ENCODE data around the gene THOP1. TPM values are rescaled to one million over a fixed set of nuclear protein-coding genes. Genes with fewer than 3 reads are reported as not detected.

The THOP1 gene
- total RNA-seq: 10 to 100 TPM; 46.3 to 65.3 TPM
- 10 to 100 TPM; 37.6 to 52.5 (median 43.6) TPM for polyA plus RNA-seq (ENCODE audit: insufficient read length in 6 of 6)
- long read RNA-seq, donor 1: 0 reads
- long read RNA-seq, donor 2, full-length matches to known transcripts: 2 of 7 reads
- long read RNA-seq, donor 2, partial matches to known transcripts: 5 of 7 reads
- long read RNA-seq, donor 2, other reads (novel, unspliced or antisense): 0 of 7 reads
- long read RNA-seq, donor 3, full-length matches to known transcripts: 5 of 5 reads
- long read RNA-seq, donor 3, partial matches to known transcripts: 0 of 5 reads
- long read RNA-seq, donor 3, other reads (novel, unspliced or antisense): 0 of 5 reads
- long read RNA-seq, donor 4, full-length matches to known transcripts: 8 of 14 reads
- long read RNA-seq, donor 4, partial matches to known transcripts: 5 of 14 reads
- long read RNA-seq, donor 4, other reads (novel, unspliced or antisense): 1 of 14 reads
- long read RNA-seq, donor 5, full-length matches to known transcripts: 2 of 8 reads
- long read RNA-seq, donor 5, partial matches to known transcripts: 6 of 8 reads
- long read RNA-seq, donor 5, other reads (novel, unspliced or antisense): 0 of 8 reads
- long read RNA-seq, donor 6, full-length matches to known transcripts: 2 of 2 reads
- long read RNA-seq, donor 6, partial matches to known transcripts: 0 of 2 reads
- long read RNA-seq, donor 6, other reads (novel, unspliced or antisense): 0 of 2 reads
- long read RNA-seq, donor 7, full-length matches to known transcripts: 4 of 4 reads
- long read RNA-seq, donor 7, partial matches to known transcripts: 0 of 4 reads
- long read RNA-seq, donor 7, other reads (novel, unspliced or antisense): 0 of 4 reads
- long read RNA-seq, donor 8, partial matches to known transcripts: 0 of 1 reads
- long read RNA-seq, donor 8, other reads (novel, unspliced or antisense): 0 of 1 reads
- long read RNA-seq, donor 9: 0 reads
- long read RNA-seq, donor 10, full-length matches to known transcripts: 7 of 14 reads
- long read RNA-seq, donor 10, partial matches to known transcripts: 6 of 14 reads
- long read RNA-seq, donor 10, other reads (novel, unspliced or antisense): 1 of 14 reads
- long read RNA-seq, donor 11: 0 reads
- long read RNA-seq, donor 12, full-length matches to known transcripts: 2 of 2 reads
- long read RNA-seq, donor 12, partial matches to known transcripts: 0 of 2 reads
- long read RNA-seq, donor 12, other reads (novel, unspliced or antisense): 0 of 2 reads

DNA sequence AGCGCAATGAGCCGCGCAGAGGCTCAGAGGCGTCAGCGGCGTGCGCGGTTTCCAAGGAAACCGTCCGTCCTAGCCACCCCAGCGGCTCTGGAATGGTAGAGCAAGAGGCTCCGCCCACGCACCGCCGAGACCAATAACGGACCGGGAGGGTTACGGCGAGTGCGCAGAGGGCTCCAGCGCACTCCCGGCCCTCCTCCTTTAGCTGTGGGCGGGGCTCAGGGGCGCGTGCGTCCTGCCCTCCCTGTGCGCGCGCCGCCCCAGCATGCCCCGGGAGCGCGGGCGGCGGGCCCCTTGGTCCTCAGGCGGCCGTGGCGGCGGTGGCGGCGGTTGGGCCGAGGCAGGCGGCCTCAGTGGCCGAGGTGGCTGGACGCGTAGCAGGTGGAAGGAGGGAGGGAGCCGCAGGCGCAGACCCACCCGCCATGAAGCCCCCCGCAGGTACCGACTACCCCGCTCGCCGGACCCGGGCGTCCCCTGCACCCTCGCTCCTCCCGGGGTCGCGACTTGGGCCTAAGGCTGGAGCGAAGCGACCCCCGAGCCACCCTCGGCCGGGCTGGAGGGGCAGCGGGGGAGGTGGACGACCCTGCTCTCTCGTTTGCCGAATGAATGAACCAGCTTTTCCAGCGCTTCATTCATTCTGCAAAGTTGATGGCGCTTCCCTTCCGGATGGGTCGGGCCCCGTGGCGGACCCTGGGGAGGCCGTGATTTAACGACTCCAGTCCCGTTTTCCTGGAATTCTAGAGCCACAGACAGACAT is at the start of gene THOP1:
TSS of gene THOP1 (plus strand) at position 260 of the 754 bp plus-strand sequence. CDS start at position 420, 160 bp downstream.
- Histone ChIP-seq H3K27me3 (no peaks in the 10 kb centered on the region), H3K9me3 (no peaks in the 10 kb centered on the region), H3K4me1 (peaks cover 26 to 55% of the 10 kb centered on the region in 2 donors), H3K36me3 (peaks cover 0 to 2% of the 10 kb centered on the region in 2 donors), H3K27ac (peak within 1 kb of the TSS; percentile 39 to 74), H3K4me3 (peak within 1 kb of the TSS; percentile 97)
- ATAC-seq (peak; percentile 95), DNase-seq (peak; percentile 97 to 100 (median 99))
- intact Hi-C loops (cut with DNase I): no loop called here
- TF ChIP-seq, protein P1, sequence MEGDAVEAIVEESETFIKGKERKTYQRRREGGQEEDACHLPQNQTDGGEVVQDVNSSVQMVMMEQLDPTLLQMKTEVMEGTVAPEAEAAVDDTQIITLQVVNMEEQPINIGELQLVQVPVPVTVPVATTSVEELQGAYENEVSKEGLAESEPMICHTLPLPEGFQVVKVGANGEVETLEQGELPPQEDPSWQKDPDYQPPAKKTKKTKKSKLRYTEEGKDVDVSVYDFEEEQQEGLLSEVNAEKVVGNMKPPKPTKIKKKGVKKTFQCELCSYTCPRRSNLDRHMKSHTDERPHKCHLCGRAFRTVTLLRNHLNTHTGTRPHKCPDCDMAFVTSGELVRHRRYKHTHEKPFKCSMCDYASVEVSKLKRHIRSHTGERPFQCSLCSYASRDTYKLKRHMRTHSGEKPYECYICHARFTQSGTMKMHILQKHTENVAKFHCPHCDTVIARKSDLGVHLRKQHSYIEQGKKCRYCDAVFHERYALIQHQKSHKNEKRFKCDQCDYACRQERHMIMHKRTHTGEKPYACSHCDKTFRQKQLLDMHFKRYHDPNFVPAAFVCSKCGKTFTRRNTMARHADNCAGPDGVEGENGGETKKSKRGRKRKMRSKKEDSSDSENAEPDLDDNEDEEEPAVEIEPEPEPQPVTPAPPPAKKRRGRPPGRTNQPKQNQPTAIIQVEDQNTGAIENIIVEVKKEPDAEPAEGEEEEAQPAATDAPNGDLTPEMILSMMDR (IDR thresholded peaks at IDR 0.05): peak in 1 of 2 donors; percentile 20

DNA sequence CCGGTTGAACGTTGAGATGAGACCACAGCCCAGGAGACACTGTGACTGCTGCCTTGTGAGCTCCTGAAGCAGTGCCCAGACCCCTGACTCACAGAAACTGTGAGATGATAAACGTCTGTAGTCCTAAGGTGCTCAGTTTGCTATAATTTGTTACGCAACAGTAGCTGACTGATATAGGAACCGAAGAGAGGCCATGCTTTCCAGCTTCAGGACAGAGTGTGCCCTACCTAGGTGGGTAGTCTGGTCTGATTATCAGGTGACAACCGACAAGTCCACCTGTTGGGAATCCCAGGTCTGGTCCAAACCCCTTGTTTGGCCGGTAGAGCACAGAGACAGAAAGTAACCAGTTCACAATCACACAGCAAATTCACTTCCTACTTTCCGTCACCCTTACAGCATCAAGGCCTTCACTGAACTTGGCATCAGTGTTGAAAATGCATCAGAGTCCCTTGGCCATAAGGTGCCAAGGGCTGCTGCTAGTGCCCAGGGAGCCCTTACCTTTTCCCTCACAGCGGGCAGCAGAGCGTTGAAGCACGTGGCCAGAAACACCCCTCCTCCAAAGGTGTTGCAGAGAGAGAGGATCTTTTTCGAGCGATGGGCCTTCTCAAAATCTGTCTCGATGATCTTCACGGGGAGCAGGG is 48.6 kb upstream of the THOP1 start:
- TF ChIP-seq, protein P1 (IDR thresholded peaks at IDR 0.05): no peak
- no peak for DNase-seq
- Histone ChIP-seq H3K27me3 (peaks cover 0 to 13% of the 10 kb centered on the region in 2 donors), H3K4me3 (no peak overlapping the region), H3K36me3 (peaks cover 0 to 55% of the 10 kb centered on the region in 2 donors), H3K9me3 (peaks cover 0 to 2% of the 10 kb centered on the region in 2 donors), H3K27ac (no peak overlapping the region), H3K4me1 (peaks cover 5 to 30% of the 10 kb centered on the region in 2 donors)
- intact Hi-C loops (cut with DNase I): no loop called here
- no peak for ATAC-seq

DNA sequence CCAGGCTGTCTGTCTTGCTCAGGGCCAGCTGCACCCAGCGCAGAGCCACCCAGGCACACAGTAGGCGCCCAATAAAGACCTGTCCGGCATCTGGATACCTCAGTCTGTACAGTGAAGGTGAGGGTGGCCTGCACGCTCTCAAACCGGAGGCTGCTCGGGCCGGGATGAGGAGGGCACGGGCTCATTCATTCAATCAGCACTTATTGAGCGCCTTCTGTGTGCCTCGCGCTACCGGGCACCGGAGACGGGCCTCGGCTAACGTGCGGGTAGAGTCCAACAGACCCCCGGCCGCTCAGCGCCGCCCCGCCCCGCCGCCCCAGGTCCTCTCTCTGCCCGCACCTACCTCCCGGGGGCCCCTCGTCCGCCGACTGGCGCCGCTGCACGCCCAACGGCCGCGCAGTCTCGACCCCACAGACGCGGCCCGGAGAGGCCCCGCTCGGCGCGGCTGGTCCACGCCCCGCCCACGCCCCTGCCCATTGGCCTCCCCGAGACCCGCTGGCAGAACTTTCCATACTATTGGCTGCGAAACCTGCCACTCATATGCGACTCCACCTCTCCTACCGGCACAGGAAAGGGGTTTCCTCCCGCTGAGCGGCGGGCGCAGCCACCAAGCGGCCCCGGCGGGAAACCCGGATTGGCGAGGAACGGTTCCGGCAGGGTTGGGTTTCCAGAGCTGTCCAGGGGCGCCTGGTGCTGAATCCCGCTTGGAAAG is 45.5 kb upstream of the THOP1 start, which contains the start of gene SLC39A3:
TSS of gene SLC39A3 (minus strand) at position 416 of the 712 bp plus-strand sequence. CDS start 2,760 bp downstream, outside the sequence.
- Histone ChIP-seq H3K9me3 (peaks cover 0 to 2% of the 10 kb centered on the region in 2 donors), H3K36me3 (peaks cover 0 to 25% of the 10 kb centered on the region in 2 donors), H3K4me1 (peaks cover 5 to 30% of the 10 kb centered on the region in 2 donors), H3K27ac (peak within 1 kb of the TSS in 1 of 2 donors; percentile 65), H3K27me3 (peaks cover 0 to 36% of the 10 kb centered on the region in 2 donors), H3K4me3 (peak within 1 kb of the TSS; percentile 63 to 99)
- DNase-seq (peak; percentile 94 to 99 (median 96)), ATAC-seq (peak; percentile 100)
- intact Hi-C loops (cut with DNase I): loop anchor here (5.0 to 10.0 kb wide), 2 partner anchors 85 to 92 kb away; no protein-coding TSS in a partner anchor
- TF ChIP-seq, protein P1 (IDR thresholded peaks at IDR 0.05): peak in 1 of 2 donors; percentile 19
